Activated T-helper 2 cell treated with anti-CD3 and anti-CD28 coated beads, Interferon-gamma antibody, Interleukin-2, Interleukin-4, amounts not matched to agents 10 μg/mL and 5 μg/mL and 100 μg/mL, durations not matched to agents 14 hours and 24 hours and 36 hours (primary cell): Measurements from ENCODE around the gene SESTD1. TPM values are rescaled to one million over a fixed set of nuclear protein-coding genes. Genes with fewer than 3 reads are reported as not detected.
"Not testable (repeated sequence)": the region's sequence is repeated elsewhere in the genome, so short reads cannot be mapped to it uniquely, and the experiment has no call there.

Experiments used
- DNase-seq: peaks from one replicate; pipeline ENCODE4 v3.0.0; 2021; ENCODE audit warnings: low spot score
- H3K27ac Mint-ChIP-seq: one replicate; pipeline ENCODE4 v1.8.0; 2021; ENCODE audit warnings: mixed read lengths
- H3K27me3 Mint-ChIP-seq: one replicate; pipeline ENCODE4 v1.8.0; 2021; ENCODE audit warnings: low read depth, mixed read lengths
- H3K36me3 Mint-ChIP-seq: one replicate; pipeline ENCODE4 v1.8.0; 2021; ENCODE audit warnings: low read depth, mixed read lengths
- H3K4me1 Mint-ChIP-seq: one replicate; pipeline ENCODE4 v1.8.0; 2021; ENCODE audit warnings: low read depth, mixed read lengths
- H3K4me3 Mint-ChIP-seq: one replicate; pipeline ENCODE4 v1.8.0; 2021; ENCODE audit warnings: low read depth, mild to moderate bottlenecking, moderate library complexity, mixed read lengths
- H3K9me3 Mint-ChIP-seq: one replicate; pipeline ENCODE4 v1.8.0; 2021; ENCODE audit warnings: mixed read lengths
- intact Hi-C: fragments of 100-400 bp; cut with micrococcal nuclease; formaldehyde crosslinking; loops from one replicate; pipeline ENCODE4 v1.15.1; 2023
- total RNA-seq: library from RNA; stranded (reverse); gene quantifications from 2 replicates; pipeline ENCODE4 v1.2.3, GENCODE V29; 2022

The SESTD1 gene
- total RNA-seq, 1 donor from 2014 or later = 9.8 TPM

DNA sequence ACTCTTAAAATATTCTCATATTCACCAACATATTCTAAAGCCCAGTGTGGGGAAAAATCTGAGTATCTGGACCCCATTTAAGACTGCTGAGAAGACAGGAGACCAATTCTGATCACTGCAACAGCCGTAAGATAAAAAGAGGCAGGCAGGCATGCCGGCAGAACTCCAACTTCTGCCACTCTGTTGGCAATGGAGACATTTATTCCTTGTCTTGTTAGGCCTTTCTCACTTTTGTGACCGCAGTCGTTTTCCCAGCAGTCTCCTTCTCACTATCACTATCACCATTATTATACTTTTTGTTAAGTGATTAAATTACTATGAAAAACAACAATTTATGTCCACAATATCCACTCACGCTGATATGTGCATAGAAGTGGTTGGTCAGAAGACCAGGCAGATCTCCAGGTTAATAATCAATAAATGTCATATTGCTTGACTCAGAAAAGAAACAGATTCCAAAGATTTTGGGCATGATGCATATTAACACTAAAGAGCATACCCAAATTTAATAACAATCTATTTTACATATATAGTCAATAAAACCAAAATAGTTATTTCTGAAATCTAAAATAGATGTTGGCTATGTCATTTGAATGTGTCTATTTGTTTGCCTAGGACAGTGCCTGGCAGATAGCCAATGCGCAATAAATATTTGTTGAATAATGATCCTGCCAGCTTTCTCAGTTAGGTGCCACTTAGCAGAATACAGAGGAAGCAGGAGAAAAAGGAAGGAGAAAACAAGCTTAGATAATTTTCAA, 38.2 kb downstream of the SESTD1 start:
- no peaks in the 10 kb centered on the region for H3K4me1 Mint-ChIP-seq
- DNase-seq = no peak
- H3K36me3 Mint-ChIP-seq = no peaks in the 10 kb centered on the region
- intact Hi-C loops = no loop called here
- H3K27me3 Mint-ChIP-seq = no peaks in the 10 kb centered on the region
- no peak overlapping the region for H3K27ac Mint-ChIP-seq
- no peaks in the 10 kb centered on the region for H3K9me3 Mint-ChIP-seq
- H3K4me3 Mint-ChIP-seq = no peak overlapping the region

GRCh38 chr2:179224361-179224760, 40.3 kb downstream of the SESTD1 start:
- H3K9me3 Mint-ChIP-seq = no peaks in the 10 kb centered on the region
- no peak for DNase-seq
- no peaks in the 10 kb centered on the region for H3K27me3 Mint-ChIP-seq
- H3K36me3 Mint-ChIP-seq = no peaks in the 10 kb centered on the region
- H3K4me1 Mint-ChIP-seq = no peaks in the 10 kb centered on the region
- no peak overlapping the region for H3K4me3 Mint-ChIP-seq
- intact Hi-C loops = loop anchor here (5.0 kb wide), 1 partner anchor 38 kb away; the partner anchor contains the start of gene SESTD1
- no peak overlapping the region for H3K27ac Mint-ChIP-seq

DNA sequence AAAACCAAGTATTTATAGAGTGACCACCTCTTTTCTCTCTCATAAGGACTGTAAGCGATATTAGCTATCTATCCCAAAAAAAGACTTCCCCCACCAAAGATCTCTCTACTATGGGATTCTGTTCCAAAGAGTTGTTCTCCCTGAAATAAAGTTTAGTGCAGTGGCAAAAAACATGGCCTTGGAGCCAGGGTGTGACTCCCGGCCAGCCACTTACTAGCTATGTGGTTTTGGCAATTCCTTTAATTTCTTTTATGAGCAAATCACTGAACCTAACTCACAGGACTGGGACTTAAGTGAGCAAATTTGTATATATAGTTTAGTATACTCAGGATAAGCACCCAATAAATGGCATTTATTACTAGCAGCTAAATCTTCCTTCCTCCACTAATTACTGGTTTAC, 42.6 kb downstream of the SESTD1 start:
- Mint-ChIP-seq H3K27me3 (peaks cover 3% of the 10 kb centered on the region), H3K4me1 (no peaks in the 10 kb centered on the region), H3K36me3 (no peaks in the 10 kb centered on the region), H3K4me3 (no peak overlapping the region), H3K9me3 (no peaks in the 10 kb centered on the region), H3K27ac (no peak overlapping the region)
- no peak for DNase-seq
- intact Hi-C loops = loop anchor here (5.0 kb wide), 1 partner anchor 40 kb away; the partner anchor contains the start of gene SESTD1

DNA sequence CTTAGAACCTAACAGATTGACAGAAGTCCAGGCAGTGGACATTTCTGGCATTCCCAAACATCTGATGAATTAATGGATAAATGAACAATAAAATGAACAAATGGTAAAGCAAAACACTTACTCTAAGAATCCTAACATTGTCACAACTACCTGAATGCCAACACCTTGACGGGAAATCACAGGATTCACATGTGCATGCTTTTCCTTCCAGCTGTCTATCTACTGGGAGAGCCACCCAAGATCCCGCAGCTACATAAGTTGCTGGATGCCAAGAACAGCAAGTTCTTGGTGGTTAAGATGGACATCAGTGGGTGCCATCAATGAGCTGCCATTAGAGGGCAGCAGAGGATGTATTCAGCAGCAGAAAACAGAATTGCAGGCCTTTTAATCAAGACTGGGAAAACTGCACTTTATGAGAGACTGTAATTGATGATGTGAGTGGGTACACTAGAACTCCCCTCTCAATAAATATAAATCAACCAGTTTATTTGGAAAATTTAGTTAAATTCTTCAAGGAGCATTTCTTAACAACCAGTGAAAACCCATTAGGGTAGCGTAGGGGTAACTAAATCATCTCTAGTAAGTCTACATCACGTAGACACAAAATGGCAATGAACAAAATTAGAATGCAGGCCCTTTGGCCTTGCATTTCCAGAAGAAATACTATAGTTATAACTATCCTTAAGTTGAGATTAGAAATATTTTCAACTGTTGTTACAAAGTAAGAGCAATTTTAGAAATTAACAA, 45.6 kb downstream of the SESTD1 start:
- no peak overlapping the region for H3K4me3 Mint-ChIP-seq
- no peaks in the 10 kb centered on the region for H3K4me1 Mint-ChIP-seq
- no peaks in the 10 kb centered on the region for H3K9me3 Mint-ChIP-seq
- H3K36me3 Mint-ChIP-seq = no peaks in the 10 kb centered on the region
- intact Hi-C loops = loop anchor here (1.0 to 10.0 kb wide), 4 partner anchors 121 to 533 kb away; no protein-coding TSS in a partner anchor
- peaks cover 3% of the 10 kb centered on the region for H3K27me3 Mint-ChIP-seq
- DNase-seq = peak; percentile 11
- no peak overlapping the region for H3K27ac Mint-ChIP-seq

- not testable (repeated sequence) for H3K27ac Mint-ChIP-seq, DNase-seq, H3K4me1 Mint-ChIP-seq, H3K36me3 Mint-ChIP-seq, H3K27me3 Mint-ChIP-seq, H3K9me3 Mint-ChIP-seq, H3K4me3 Mint-ChIP-seq
- intact Hi-C loops = loop anchor here (5.0 to 10.0 kb wide), 2 partner anchors 450 to 538 kb away; no protein-coding TSS in a partner anchor
Observed at GRCh38 chr2:179214671-179215070, 50.0 kb downstream of the SESTD1 start.

DNA sequence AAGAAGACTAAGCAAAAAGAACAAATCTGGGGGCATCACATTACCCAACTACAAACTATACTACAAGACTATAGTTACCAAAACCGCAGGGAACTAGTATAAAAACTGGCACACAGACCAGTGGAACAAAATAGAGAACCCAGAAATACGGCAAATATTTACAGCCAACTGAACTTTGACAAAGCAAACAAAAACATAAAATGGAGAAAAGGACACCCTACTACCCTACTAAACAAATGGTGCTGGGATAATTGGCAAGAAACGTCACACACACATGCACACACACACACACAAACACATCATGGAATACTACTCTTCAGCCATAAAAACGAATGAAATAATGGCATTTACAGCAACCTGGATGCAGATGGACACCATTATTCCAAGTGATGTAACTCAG, 53.3 kb downstream of the SESTD1 start:
- no peak for DNase-seq
- Mint-ChIP-seq H3K36me3 (no peaks in the 10 kb centered on the region), H3K4me1 (peaks cover 5% of the 10 kb centered on the region), H3K27me3 (no peaks in the 10 kb centered on the region), H3K9me3 (peaks cover 12% of the 10 kb centered on the region), H3K27ac (no peak overlapping the region), H3K4me3 (no peak overlapping the region)
- intact Hi-C loops = loop anchor here (10.0 kb wide), 1 partner anchor 447 kb away; no protein-coding TSS in a partner anchor

- intact Hi-C loops, H3K27ac Mint-ChIP-seq: not testable (repeated sequence)
Observed at GRCh38 chr2:179208277-179208676, 56.4 kb downstream of the SESTD1 start.

DNA sequence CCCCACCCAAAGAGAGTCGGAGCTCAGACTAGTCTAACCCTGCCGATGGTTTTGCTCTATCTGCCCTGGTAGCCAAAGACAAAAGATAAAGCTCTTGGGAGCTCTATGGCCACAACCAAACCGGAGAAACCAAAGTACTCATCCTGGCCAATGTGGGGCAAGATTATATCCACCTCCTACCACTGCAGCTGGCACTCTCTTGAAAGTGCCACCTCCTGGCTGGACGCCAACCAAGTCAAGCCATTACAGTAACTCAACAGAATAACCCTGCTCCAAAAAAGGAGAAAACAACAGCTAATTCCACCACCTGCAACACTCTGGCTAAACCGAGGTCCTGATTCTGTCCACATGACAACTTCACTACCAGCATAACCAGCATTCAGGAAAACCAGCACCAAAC, 57.6 kb downstream of the SESTD1 start:
- H3K27me3 Mint-ChIP-seq = no peaks in the 10 kb centered on the region
- H3K4me3 Mint-ChIP-seq = no peak overlapping the region
- H3K36me3 Mint-ChIP-seq = no peaks in the 10 kb centered on the region
- H3K9me3 Mint-ChIP-seq = peaks cover 22% of the 10 kb centered on the region
- H3K4me1 Mint-ChIP-seq = peaks cover 5% of the 10 kb centered on the region
- no peak for DNase-seq
- intact Hi-C loops = no loop called here
- H3K27ac Mint-ChIP-seq = no peak overlapping the region

More at GRCh38 chr2:179208277-179208676, 56.4 kb downstream of the SESTD1 start:
- not testable (repeated sequence) for H3K4me3 Mint-ChIP-seq, H3K4me1 Mint-ChIP-seq, DNase-seq, H3K27me3 Mint-ChIP-seq, H3K36me3 Mint-ChIP-seq
- H3K9me3 Mint-ChIP-seq = peaks cover 13% of the 10 kb centered on the region

GRCh38 chr2:179201869-179202268, 62.8 kb downstream of the SESTD1 start:
- H3K9me3 Mint-ChIP-seq = peaks cover 15% of the 10 kb centered on the region
- no peaks in the 10 kb centered on the region for H3K36me3 Mint-ChIP-seq
- intact Hi-C loops = no loop called here
- H3K4me1 Mint-ChIP-seq = no peaks in the 10 kb centered on the region
- no peak overlapping the region for H3K27ac Mint-ChIP-seq
- no peaks in the 10 kb centered on the region for H3K27me3 Mint-ChIP-seq
- H3K4me3 Mint-ChIP-seq = no peak overlapping the region
- no peak for DNase-seq

- H3K27ac Mint-ChIP-seq, DNase-seq, H3K36me3 Mint-ChIP-seq, intact Hi-C loops, H3K27me3 Mint-ChIP-seq, H3K4me3 Mint-ChIP-seq, H3K4me1 Mint-ChIP-seq: not testable (repeated sequence)
- peaks cover 10% of the 10 kb centered on the region for H3K9me3 Mint-ChIP-seq
Observed at GRCh38 chr2:179195926-179196590, 68.6 kb downstream of the SESTD1 start.

GRCh38 chr2:179195141-179195540, 69.5 kb downstream of the SESTD1 start:
- H3K36me3 Mint-ChIP-seq = no peaks in the 10 kb centered on the region
- H3K4me3 Mint-ChIP-seq = no peak overlapping the region
- intact Hi-C loops = no loop called here
- peaks cover 13% of the 10 kb centered on the region for H3K9me3 Mint-ChIP-seq
- H3K27me3 Mint-ChIP-seq = no peaks in the 10 kb centered on the region
- no peak overlapping the region for H3K27ac Mint-ChIP-seq
- DNase-seq = no peak
- peaks cover 3% of the 10 kb centered on the region for H3K4me1 Mint-ChIP-seq

DNA sequence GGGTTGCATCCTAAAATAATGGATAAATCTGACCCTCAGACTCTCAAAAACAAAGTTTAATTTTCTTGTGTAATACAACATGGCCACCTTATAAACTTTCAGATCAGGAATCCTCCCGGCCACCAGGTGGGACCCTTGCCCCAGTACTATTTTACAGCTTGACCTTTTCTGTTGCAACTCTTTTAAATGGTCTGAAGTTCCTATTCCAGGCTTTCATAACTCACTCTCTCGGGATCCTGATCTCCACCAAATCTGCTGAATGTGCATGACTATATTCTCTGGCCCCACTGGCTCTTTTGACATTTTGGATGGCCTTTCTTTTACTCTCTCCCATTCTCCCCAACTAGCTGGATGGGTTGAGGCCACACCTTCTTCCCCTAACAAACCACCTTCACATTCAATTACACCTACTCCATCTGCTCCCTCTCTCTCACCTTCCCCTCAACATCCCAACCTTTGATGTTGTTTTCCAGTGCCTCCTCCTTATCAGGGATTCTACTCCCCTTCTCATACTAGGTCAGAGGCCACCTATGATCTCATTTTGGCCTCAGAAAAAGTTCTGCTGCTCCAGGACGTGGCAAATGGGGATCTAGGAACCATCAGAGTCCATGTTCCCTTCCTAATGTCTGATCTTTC, 70.8 kb downstream of the SESTD1 start:
- DNase-seq = no peak
- H3K27me3 Mint-ChIP-seq = no peaks in the 10 kb centered on the region
- H3K4me3 Mint-ChIP-seq = no peak overlapping the region
- peaks cover 24% of the 10 kb centered on the region for H3K9me3 Mint-ChIP-seq
- H3K36me3 Mint-ChIP-seq = peaks cover 8% of the 10 kb centered on the region
- H3K27ac Mint-ChIP-seq = no peak overlapping the region
- H3K4me1 Mint-ChIP-seq = peaks cover 3% of the 10 kb centered on the region
- intact Hi-C loops = no loop called here
